A549 treated with AZD9567 at 1 μM for 4 hours (cell line): ENCODE results near the gene CRY2. TPM values are rescaled to one million over a fixed set of nuclear protein-coding genes. Genes with fewer than 3 reads are reported as not detected.

Experiments used
- total RNA-seq: library from RNA; stranded (reverse); fragments of 200-300 nt; extraction: Qiagen RNA extraction; gene quantifications from 5 replicates; pipeline ENCODE4 v1.2.3, GENCODE V29; 2022; ENCODE audit not compliant: insufficient read depth

Gene CRY2
- total RNA-seq = 4.1 to 5.0 TPM (median 4.6 TPM) in 5 replicates

GRCh38 chr11:45846974-45847910, at the start of gene CRY2:
CRY2 (plus strand) TSS chr11:45847475; CDS start chr11:45847491, 16 bp downstream.

GRCh38 chr11:45804761-45805304, 42.4 kb upstream of the CRY2 start, which contains the start of gene SLC35C1:
SLC35C1 (plus strand) TSS chr11:45805149; CDS start chr11:45805802, 653 bp downstream.

GRCh38 chr11:45885274-45885920, 38.1 kb downstream of the CRY2 start, which contains the start of gene MAPK8IP1:
MAPK8IP1 (plus strand) TSS chr11:45885651; CDS start chr11:45885821, 170 bp downstream.

GRCh38 chr11:45906965-45907611, 59.8 kb downstream of the CRY2 start, which contains the start of gene FREY1:
FREY1 (minus strand) TSS chr11:45907271; CDS start chr11:45907245, 26 bp downstream.

GRCh38 chr11:45917623-45918330, 70.5 kb downstream of the CRY2 start, which contains the start of gene PEX16:
PEX16 (minus strand) TSS chr11:45917877; CDS start chr11:45917811, 66 bp downstream.

GRCh38 chr11:45922425-45923082, 75.3 kb downstream of the CRY2 start, which contains the start of gene LARGE2:
LARGE2 (plus strand) TSS chr11:45922656; CDS start chr11:45922883, 227 bp downstream.

Other genes starting within 250 kb of the CRY2 start
- gene CHST1, start 181.9 kb upstream of the CRY2 start, total RNA-seq = 1.1 TPM in 4 of 5 replicates, not detected in the other
- 22.6 to 32.7 TPM (median 30.4 TPM) in 5 replicates for gene SLC35C1, start 42.3 kb upstream of the CRY2 start, total RNA-seq
- 2.5 to 7.3 TPM (median 6.4 TPM) in 5 replicates for gene MAPK8IP1, start 38.2 kb downstream of the CRY2 start, total RNA-seq
- 0.41 to 0.60 TPM (median 0.42 TPM) in 3 of 5 replicates, not detected in the others for gene FREY1, start 59.8 kb downstream of the CRY2 start, total RNA-seq
- 14.5 to 22.9 TPM (median 20.5 TPM) in 5 replicates for gene PEX16, start 70.4 kb downstream of the CRY2 start, total RNA-seq
- gene LARGE2, start 75.2 kb downstream of the CRY2 start, total RNA-seq = 3.2 to 4.2 TPM (median 3.5 TPM) in 5 replicates